ENCODE data around the gene ERAL1. TPM values are rescaled to one million over a fixed set of nuclear protein-coding genes. Genes with fewer than 3 reads are reported as not detected.

ERAL1 gene
- total and polyA plus RNA-seq, 4 donors: 23.4 to 68.2 (median 48.1) TPM

Small RNA genes lying within 50 kb of the gene (small RNA-seq; reads per million reads assigned to genes)
- gene RF00019 (ENCODE audit: low replicate concordance): not detected

Other genes starting within 250 kb of the ERAL1 start
- gene RSKR, start 240.8 kb upstream of the ERAL1 start, total RNA-seq: 10 to 100 TPM; 12.4 to 13.7 TPM
- gene RSKR, start 240.8 kb upstream of the ERAL1 start, polyA plus RNA-seq (ENCODE audit: insufficient read length in 2 of 2): 10 to 100 TPM; 21.6 to 51.0 TPM
- gene BLTP2, start 209.9 kb upstream of the ERAL1 start, total RNA-seq: 100 to 1,000 TPM in 1 of 2 donors, 10 to 100 TPM in 1; 87.8 to 108 TPM
- 10 to 100 TPM; 69.1 to 85.7 TPM for gene BLTP2, start 209.9 kb upstream of the ERAL1 start, polyA plus RNA-seq (ENCODE audit: insufficient read length in 2 of 2)
- 10 to 100 TPM; 43.3 to 72.1 TPM for gene SDF2, start 193.1 kb upstream of the ERAL1 start, total RNA-seq
- gene SDF2, start 193.1 kb upstream of the ERAL1 start, polyA plus RNA-seq (ENCODE audit: insufficient read length in 2 of 2): 10 to 100 TPM; 65.3 to 73.8 TPM
- 10 to 100 TPM; 46.8 to 48.5 TPM for gene SUPT6H, start 192.8 kb upstream of the ERAL1 start, total RNA-seq
- 10 to 100 TPM; 59.3 to 63.7 TPM for gene SUPT6H, start 192.8 kb upstream of the ERAL1 start, polyA plus RNA-seq (ENCODE audit: insufficient read length in 2 of 2)
- gene PROCA1, start 143.1 kb upstream of the ERAL1 start, total RNA-seq: 1 to 10 TPM; 2.9 to 3.6 TPM
- gene PROCA1, start 143.1 kb upstream of the ERAL1 start, polyA plus RNA-seq (ENCODE audit: insufficient read length in 2 of 2): 10 to 100 TPM; 11.8 to 17.4 TPM
- 100 to 1,000 TPM in 1 of 2 donors, 10 to 100 TPM in 1; 30.0 to 111 TPM for gene RAB34, start 137.1 kb upstream of the ERAL1 start, total RNA-seq
- 10 to 100 TPM; 48.1 to 58.8 TPM for gene RAB34, start 137.1 kb upstream of the ERAL1 start, polyA plus RNA-seq (ENCODE audit: insufficient read length in 2 of 2)
- 1,000 to 10,000 TPM in 1 of 2 donors, 100 to 1,000 TPM in 1; 329 to 1,156 TPM for gene RPL23A, start 135.0 kb upstream of the ERAL1 start, total RNA-seq
- 100 to 1,000 TPM; 576 to 608 TPM for gene RPL23A, start 135.0 kb upstream of the ERAL1 start, polyA plus RNA-seq (ENCODE audit: insufficient read length in 2 of 2)
- gene TLCD1, start 128.8 kb upstream of the ERAL1 start, total RNA-seq: 1 to 10 TPM; 3.0 to 5.1 TPM
- gene TLCD1, start 128.8 kb upstream of the ERAL1 start, polyA plus RNA-seq (ENCODE audit: insufficient read length in 2 of 2): 1 to 10 TPM; 7.6 to 9.9 TPM
- 1 to 10 TPM; 1.5 to 3.0 TPM for gene NEK8, start 126.2 kb upstream of the ERAL1 start, total RNA-seq
- gene NEK8, start 126.2 kb upstream of the ERAL1 start, polyA plus RNA-seq (ENCODE audit: insufficient read length in 2 of 2): 1 to 10 TPM; 3.5 to 5.0 TPM
- 10 to 100 TPM; 33.6 to 56.3 TPM for gene TRAF4, start 111.0 kb upstream of the ERAL1 start, total RNA-seq
- 100 to 1,000 TPM; 168 to 171 TPM for gene TRAF4, start 111.0 kb upstream of the ERAL1 start, polyA plus RNA-seq (ENCODE audit: insufficient read length in 2 of 2)
- 1 to 10 TPM; 4.3 to 7.9 TPM for gene FAM222B, start 12.2 kb upstream of the ERAL1 start, total RNA-seq
- gene FAM222B, start 12.2 kb upstream of the ERAL1 start, polyA plus RNA-seq (ENCODE audit: insufficient read length in 2 of 2): 10 to 100 TPM; 31.7 to 33.1 TPM
- gene FLOT2, start 42.7 kb downstream of the ERAL1 start, total RNA-seq: 10 to 100 TPM; 34.9 to 39.6 TPM
- 100 to 1,000 TPM; 129 to 138 TPM for gene FLOT2, start 42.7 kb downstream of the ERAL1 start, polyA plus RNA-seq (ENCODE audit: insufficient read length in 2 of 2)
- gene DHRS13, start 48.1 kb downstream of the ERAL1 start, total RNA-seq: 10 to 100 TPM; 19.8 to 22.2 TPM
- gene DHRS13, start 48.1 kb downstream of the ERAL1 start, polyA plus RNA-seq (ENCODE audit: insufficient read length in 2 of 2): 10 to 100 TPM; 31.4 to 34.0 TPM
- 10 to 100 TPM; 21.3 to 29.6 TPM for gene PHF12, start 96.5 kb downstream of the ERAL1 start, total RNA-seq
- 10 to 100 TPM; 46.3 to 56.0 TPM for gene PHF12, start 96.5 kb downstream of the ERAL1 start, polyA plus RNA-seq (ENCODE audit: insufficient read length in 2 of 2)
- gene SEZ6, start 151.0 kb downstream of the ERAL1 start, total RNA-seq: 10 to 100 TPM; 17.1 to 23.5 TPM
- gene SEZ6, start 151.0 kb downstream of the ERAL1 start, polyA plus RNA-seq (ENCODE audit: insufficient read length in 2 of 2): 10 to 100 TPM; 86.8 to 91.6 TPM
- gene PIPOX, start 188.1 kb downstream of the ERAL1 start, total RNA-seq: 1 to 10 TPM; 4.0 to 4.4 TPM
- 10 to 100 TPM in 1 of 2 donors, 1 to 10 TPM in 1; 9.4 to 10.2 TPM for gene PIPOX, start 188.1 kb downstream of the ERAL1 start, polyA plus RNA-seq (ENCODE audit: insufficient read length in 2 of 2)

Measured in spinal cord (tissue), 4 donors.